Keratinocyte (primary cell): ENCODE measurements around the gene CGRRF1.

Experiments
- EZH2 ChIP-seq: IDR thresholded peaks from one replicate; pipeline ENCODE4 v1.6.1; 2012; ENCODE audit warnings: inconsistent platforms, mild to moderate bottlenecking, low read length, moderate library complexity
- TF ChIP-seq, protein P1 (sequence below), 3 experiments: IDR thresholded peaks in 1 of 3; conservative IDR thresholded peaks in 1 of 3; optimal IDR thresholded peaks in 1 of 3; 2 replicates in 2 of 3; 3 replicates in 1 of 3; pipeline versions ENCODE3 to v1.5.1; 2011; ENCODE audit warnings: low read length in 3 of 3, mild to moderate bottlenecking in 3 of 3, moderate library complexity in 2 of 3, control low read depth in 1 of 3, inconsistent platforms in 1 of 3; ENCODE audit not compliant: insufficient read depth in 2 of 3; ENCODE audit errors: extremely low read depth in 1 of 3

DNA sequence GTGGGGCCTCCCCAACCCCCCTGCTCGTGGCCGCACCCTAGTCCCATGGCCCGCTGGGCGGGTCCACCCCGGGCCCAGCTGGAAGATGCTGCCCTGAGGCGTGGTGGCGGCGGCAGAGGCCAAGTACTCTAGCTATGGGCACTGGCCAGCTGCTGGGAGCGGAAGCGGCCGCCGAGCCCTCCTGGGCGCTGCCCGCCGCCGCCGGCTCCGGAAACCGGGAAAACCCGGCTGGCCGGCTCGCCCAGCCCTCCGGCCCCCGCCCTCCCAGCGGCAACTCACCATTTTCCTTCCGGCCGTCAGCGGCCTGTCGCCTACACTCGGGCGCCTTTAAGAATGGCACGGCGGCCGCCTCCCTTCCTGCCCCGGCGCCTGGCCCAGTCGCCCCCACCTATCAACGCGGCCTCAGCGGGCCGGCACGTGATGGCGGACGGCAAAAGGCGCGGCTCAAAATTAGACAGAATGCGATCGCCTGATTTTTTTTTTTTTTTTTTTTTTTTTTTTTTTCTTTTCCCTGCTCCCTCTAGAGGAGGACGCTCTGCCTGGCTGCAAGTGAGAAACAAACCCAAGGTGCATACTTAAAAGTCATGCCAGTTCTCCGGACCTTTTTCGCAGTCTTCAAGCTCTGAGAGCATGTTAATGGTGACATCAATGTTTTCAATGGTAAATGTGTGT, 20.9 kb upstream of the CGRRF1 start, which contains the start of gene GMFB:
- TF ChIP-seq, protein P1, sequence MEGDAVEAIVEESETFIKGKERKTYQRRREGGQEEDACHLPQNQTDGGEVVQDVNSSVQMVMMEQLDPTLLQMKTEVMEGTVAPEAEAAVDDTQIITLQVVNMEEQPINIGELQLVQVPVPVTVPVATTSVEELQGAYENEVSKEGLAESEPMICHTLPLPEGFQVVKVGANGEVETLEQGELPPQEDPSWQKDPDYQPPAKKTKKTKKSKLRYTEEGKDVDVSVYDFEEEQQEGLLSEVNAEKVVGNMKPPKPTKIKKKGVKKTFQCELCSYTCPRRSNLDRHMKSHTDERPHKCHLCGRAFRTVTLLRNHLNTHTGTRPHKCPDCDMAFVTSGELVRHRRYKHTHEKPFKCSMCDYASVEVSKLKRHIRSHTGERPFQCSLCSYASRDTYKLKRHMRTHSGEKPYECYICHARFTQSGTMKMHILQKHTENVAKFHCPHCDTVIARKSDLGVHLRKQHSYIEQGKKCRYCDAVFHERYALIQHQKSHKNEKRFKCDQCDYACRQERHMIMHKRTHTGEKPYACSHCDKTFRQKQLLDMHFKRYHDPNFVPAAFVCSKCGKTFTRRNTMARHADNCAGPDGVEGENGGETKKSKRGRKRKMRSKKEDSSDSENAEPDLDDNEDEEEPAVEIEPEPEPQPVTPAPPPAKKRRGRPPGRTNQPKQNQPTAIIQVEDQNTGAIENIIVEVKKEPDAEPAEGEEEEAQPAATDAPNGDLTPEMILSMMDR (optimal IDR thresholded peaks at IDR 0.05 in 1 of 3, IDR thresholded peaks at IDR 0.05 in 1 of 3, conservative IDR thresholded peaks at IDR 0.05 in 1 of 3; ENCODE audit: extremely low read depth in 1 of 3, insufficient read depth in 2 of 3, low read length in 3 of 3): peak; percentile 18 to 62 (median 39)
- TF ChIP-seq EZH2: no peak
